Measurements from ENCODE around the gene GPR78.

- no peak for TF ChIP-seq EZH2 (IDR thresholded peaks at IDR 0.05; ENCODE audit: insufficient read depth, poor library complexity, severe bottlenecking)
- TF ChIP-seq EZH2phosphoT487 (IDR thresholded peaks at IDR 0.05; ENCODE audit: insufficient read depth, low read depth): no peak
Observed at GRCh38 chr4:8542776-8543525, 37.2 kb upstream of the GPR78 start.
